ENCODE results near the gene GALNT15.

The GALNT15 gene

GRCh38 chr3:16189201-16189600 is 14.7 kb downstream of the GALNT15 start:
- DNase-seq = no peak

- DNase-seq = no peak
These were observed 16.2 kb downstream of the GALNT15 start for GRCh38 chr3:16190704-16191103.

DNA sequence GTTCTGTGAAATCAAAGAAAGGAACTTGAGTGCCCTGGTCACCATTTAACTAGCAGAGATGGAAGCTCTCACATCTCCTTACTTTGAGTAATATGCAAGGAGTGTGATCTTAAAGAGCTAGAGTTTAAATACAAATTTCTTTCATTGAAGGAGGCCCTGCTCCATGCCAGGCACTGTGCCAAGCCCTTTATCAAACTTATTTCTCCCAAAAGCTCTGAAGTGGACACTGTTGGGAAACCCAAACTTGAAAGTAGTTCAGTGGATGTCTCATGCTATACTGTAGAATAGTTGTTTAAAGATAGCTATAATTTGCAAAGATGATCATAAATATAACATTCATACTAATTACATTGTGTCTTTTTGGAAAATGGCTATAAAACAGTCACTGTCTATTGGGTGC is 17.1 kb downstream of the GALNT15 start:
- DNase-seq = no peak

DNA sequence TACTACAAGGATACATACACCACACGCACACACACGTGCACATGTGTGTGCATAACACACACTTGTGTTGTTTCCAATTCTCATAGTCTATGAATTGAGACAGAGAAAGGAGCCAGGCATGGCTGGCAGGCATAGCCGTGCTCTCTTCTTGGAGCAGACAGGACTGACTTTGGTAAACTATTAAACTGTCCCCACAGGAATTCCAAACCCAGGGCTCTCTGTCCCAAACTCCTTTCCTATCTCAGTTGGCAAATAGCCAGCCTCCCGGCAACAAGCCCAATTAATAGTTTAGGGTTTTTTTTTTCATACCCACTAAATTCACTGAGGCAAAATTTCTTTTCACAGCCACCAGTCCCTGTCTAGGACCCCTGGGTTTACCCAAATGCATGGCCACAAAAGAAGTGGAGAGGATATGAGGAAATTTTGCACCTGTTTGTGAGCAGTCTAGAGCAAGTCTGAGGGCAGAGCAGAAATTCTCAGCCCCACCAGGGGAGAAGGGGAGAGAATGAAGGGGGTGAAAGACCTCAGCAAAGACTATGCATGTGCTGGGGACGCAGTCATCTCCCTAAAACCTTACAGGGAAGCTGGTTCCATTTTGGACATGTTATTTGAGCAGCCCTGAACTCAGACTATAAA is 17.8 kb downstream of the GALNT15 start:
- no peak for DNase-seq

- no peak for DNase-seq
These were observed 23.9 kb downstream of the GALNT15 start for GRCh38 chr3:16198427-16198826.

- DNase-seq = no peak
These were observed 25.3 kb downstream of the GALNT15 start for GRCh38 chr3:16199769-16200168.

DNA sequence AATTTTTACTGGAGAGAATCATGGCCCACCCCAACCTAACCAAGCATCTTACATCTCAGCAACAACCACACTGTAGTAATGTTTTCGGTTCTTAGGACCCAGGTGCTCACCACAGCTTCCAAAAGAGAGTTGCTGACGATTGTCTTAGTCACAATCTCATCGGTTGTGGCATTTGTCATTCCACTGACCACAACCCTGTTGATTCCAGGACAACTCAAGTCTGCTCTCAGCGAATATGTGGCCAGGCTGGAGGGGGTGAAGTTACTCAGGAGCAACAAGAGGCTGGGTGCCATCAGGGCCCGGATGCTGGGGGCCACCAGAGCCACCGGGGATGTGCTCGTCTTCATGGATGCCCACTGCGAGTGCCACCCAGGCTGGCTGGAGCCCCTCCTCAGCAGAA is 25.9 kb downstream of the GALNT15 start:
- no peak for DNase-seq

DNA sequence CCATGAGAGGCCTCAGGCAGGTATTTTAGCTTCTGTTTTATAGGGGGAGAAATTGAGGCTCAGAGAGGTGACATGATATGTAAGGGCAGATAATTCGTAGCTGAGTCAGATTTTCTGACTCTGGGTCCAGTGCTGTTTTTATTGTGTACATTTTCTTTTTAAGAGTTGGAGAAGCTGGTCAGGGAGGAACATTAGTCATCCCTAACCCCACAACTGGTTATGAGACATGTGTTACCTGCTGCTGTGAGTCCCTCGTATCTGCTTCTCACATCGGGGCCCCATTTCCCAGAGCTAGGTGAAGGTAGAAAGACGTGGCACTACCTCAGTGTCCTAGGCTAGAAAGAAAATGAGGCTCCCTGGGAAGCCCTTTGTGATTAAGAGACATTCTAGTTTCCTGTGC is 28.6 kb downstream of the GALNT15 start:
- no peak for DNase-seq

- DNase-seq = no peak
These were observed 29.5 kb downstream of the GALNT15 start for GRCh38 chr3:16203671-16204629.

- no peak for DNase-seq
These were observed 30.3 kb downstream of the GALNT15 start for GRCh38 chr3:16204751-16205150.

GRCh38 chr3:16205156-16205870 is 30.8 kb downstream of the GALNT15 start:
- no peak for DNase-seq

GRCh38 chr3:16207031-16207430 is 32.6 kb downstream of the GALNT15 start:
- no peak for DNase-seq

- no peak for DNase-seq
These were observed 36.9 kb downstream of the GALNT15 start for GRCh38 chr3:16211176-16211904.

DNA sequence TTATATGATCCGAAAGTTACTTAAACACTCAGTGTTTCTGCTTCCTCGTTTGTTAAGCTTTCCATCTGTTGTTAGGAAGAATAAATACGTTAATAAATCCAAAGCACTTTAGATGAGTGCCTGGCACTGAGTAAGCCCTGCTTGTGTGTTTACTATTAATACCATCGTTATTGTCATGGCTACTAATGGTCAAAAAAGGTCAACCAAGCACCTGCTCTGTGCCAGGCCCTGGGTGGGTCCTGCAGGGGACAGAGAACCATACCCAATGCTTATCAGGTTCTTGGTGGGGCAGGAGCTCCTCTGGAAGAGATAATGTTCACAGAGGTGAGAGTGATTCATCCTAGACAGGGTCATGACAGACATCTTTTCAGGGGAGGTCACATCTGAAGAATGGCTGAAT is 39.9 kb downstream of the GALNT15 start:
- no peak for DNase-seq

- DNase-seq = no peak
These were observed 42.0 kb downstream of the GALNT15 start for GRCh38 chr3:16216373-16216935.

DNA sequence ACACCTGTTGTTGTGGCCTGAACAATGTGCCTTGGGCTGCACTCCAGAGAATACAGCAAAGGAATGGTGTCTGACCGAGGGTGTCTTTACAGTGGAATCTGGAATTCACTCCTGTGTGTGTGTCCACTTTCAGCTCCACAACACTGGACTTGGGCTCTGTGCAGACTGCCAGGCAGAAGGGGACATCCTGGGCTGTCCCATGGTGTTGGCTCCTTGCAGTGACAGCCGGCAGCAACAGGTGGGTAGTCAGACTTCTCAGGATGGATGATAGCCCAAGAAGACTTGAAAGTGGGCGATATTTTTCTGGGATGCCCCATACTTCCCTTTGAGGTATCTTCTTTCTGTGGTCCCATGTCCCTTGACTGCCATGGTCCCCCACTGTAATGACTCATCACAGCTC is 45.3 kb downstream of the GALNT15 start:
- no peak for DNase-seq

DNA sequence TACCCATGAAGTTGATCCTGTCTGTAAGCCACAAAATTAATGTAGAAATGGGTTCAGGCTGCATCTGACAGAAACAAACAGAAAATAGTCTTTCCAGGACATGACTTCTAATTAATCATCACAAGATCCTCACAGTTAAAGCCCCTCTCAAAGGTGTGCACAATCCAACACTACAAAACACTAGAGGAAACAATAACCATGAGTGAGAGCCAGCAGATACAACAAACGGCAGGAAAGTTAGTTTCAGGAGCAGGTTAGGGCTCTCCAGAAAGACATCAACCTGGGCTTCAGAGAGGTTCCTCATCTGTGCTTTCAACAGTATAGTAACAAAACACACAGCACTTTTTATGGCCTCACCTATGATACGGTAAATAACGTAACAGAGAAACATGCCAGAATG is 47.5 kb downstream of the GALNT15 start:
- no peak for DNase-seq

DNA sequence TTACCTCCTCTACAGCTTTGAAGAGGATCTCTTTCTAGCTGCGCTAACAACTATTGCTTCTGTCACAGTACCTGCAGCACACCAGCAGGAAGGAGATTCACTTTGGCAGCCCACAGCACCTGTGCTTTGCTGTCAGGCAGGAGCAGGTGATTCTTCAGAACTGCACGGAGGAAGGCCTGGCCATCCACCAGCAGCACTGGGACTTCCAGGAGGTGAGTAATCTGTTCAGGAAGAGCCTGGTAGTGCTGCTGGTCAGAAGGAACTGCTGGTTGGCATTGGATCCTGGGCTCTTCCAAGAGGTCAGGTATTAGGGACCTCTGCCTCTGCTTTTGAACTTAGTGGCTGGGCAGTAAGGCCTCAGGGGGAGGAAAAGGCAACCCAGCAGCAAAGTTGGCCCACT is 48.1 kb downstream of the GALNT15 start:
- DNase-seq = no peak

DNA sequence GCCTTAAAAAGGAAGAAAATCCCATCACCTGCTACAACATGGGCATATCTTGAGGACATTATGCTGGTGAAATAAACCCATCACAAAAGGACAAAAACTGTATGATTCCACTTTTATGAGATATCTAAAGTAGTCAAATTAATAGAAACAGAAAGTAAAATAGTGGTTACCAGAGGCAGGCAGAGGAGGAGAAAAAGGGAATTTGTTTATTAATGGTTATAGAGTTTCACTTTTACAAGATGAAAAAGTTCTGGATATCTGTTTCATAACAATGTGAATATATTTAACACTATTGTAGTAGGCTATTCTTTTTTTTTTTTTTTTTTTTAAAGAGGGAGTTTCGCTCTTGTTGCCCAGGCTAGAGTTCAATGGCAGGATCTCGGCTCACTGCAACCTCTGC is 49.8 kb downstream of the GALNT15 start:
- no peak for DNase-seq

DNA sequence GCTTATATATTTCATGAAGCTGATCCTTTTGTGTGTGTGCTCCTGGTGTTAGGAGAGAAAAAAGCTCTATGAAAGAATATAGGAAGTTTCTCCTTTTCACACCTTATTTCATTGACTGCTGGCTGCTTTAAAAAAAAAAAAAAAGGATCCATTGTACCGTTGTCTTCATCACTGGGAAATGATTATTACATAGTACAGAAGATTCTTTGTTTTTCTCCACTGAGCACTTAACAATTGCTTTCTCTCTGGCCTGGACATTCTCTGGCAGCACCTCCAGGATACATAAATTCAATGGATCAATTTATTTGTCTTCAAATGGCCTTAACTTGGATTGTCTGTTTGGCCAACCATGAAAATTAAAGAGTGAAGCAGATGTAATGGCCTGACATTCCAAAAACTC is 53.1 kb downstream of the GALNT15 start:
- DNase-seq = no peak

DNA sequence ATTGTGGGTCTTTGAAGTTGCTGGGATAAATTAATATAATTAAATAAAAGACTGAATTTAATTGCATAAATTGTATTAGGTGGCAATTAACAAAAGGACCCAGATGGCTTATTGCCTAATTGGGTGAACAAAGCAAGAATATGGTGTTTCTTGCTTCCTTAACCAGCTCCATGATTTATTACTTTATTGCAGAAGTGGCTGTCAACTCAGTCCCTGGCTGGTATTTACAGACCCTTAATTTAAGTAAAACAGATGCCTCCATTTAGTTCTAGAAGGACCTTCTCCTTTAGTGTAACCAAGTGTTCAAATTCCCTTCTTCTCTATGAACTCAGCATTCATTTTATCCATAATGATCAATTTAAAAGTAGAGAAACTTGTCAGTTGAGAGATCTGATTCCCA is 55.2 kb downstream of the GALNT15 start:
- no peak for DNase-seq

DNA sequence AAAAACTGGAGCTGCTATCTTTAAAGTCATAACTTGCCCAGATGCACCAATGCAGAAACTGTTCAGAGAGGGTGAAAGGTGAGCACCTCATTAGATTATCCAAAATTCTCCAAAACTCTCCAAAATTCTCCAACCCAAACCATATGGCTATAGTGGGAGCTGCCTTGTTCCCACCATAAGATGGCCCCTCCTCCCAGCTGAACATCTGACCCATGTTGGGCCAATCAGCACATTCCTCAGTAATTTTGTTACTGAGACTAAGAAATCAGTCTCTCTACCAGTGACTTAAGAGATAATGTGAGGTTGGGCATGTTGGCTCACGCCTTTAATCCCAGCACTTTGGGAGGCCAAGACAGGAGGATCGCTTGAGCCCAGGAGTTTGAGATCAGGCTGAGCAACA is 57.5 kb downstream of the GALNT15 start:
- no peak for DNase-seq

DNA sequence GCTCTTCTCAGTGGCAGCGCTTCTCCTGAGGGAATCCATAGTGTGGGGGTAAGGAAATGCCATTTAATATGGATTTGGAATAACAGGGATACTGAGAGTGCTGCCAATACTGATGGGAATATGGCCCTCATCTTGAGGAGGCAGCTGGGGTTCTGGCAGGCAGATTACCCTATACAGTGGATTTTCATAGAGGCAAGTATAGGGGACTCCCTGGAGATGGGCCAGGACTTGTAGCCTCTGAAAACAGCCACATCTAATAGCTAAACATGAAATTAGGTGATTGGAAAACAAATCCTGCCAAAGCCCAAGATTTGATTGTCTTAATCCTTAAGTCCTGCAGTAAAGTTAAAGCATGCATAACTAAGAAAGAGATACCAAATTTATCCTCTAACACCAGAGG is 59.3 kb downstream of the GALNT15 start:
- DNase-seq = no peak
